ENCODE data around the gene ROPN1B. TPM values are rescaled to one million over a fixed set of nuclear protein-coding genes. Genes with fewer than 3 reads are reported as not detected.

Gene ROPN1B
- total RNA-seq, 1 donor from 2014 or later = not detected

DNA sequence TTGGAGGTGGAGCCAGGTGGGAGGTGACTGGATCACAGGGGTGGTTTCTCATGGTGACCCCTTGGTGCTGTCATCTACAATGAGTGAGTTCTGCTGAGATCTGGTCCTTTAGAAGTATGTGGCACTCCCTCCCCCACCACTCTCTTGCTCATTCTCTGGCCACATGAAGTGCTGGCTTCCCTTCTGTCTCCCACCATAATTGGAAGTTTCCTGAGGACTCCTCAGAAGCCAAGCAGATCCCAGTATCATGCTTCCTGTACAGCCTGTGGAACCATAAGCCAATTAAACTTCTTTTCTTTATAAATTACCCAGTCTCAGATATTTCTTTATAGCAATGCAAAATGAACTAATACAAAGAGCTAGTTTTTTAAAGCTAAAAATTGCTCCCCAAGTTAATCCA, 60.3 kb downstream of the ROPN1B start:
- Mint-ChIP-seq H3K4me1 (ENCODE audit: low read depth) (no peaks in the 10 kb centered on the region), H3K36me3 (ENCODE audit: insufficient read depth) (peaks cover 34% of the 10 kb centered on the region), H3K27me3 (no peaks in the 10 kb centered on the region), H3K9me3 (ENCODE audit: low read depth) (peaks cover 18% of the 10 kb centered on the region), H3K27ac (no peak overlapping the region), H3K4me3 (ENCODE audit: low read depth) (no peak overlapping the region)
- TF ChIP-seq, protein P1, sequence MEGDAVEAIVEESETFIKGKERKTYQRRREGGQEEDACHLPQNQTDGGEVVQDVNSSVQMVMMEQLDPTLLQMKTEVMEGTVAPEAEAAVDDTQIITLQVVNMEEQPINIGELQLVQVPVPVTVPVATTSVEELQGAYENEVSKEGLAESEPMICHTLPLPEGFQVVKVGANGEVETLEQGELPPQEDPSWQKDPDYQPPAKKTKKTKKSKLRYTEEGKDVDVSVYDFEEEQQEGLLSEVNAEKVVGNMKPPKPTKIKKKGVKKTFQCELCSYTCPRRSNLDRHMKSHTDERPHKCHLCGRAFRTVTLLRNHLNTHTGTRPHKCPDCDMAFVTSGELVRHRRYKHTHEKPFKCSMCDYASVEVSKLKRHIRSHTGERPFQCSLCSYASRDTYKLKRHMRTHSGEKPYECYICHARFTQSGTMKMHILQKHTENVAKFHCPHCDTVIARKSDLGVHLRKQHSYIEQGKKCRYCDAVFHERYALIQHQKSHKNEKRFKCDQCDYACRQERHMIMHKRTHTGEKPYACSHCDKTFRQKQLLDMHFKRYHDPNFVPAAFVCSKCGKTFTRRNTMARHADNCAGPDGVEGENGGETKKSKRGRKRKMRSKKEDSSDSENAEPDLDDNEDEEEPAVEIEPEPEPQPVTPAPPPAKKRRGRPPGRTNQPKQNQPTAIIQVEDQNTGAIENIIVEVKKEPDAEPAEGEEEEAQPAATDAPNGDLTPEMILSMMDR (IDR thresholded peaks at IDR 0.05; ENCODE audit: unreplicated experiment) = no peak
- no peak for DNase-seq (ENCODE audit: low spot score, unreplicated experiment)

GRCh38 chr3:126030455-126030854, 61.5 kb downstream of the ROPN1B start:
- Mint-ChIP-seq H3K36me3 (ENCODE audit: insufficient read depth) (peaks cover 31% of the 10 kb centered on the region), H3K4me1 (ENCODE audit: low read depth) (no peaks in the 10 kb centered on the region), H3K9me3 (ENCODE audit: low read depth) (peaks cover 18% of the 10 kb centered on the region), H3K27ac (no peak overlapping the region), H3K4me3 (ENCODE audit: low read depth) (no peak overlapping the region), H3K27me3 (no peaks in the 10 kb centered on the region)
- no peak for DNase-seq (ENCODE audit: low spot score, unreplicated experiment)
- TF ChIP-seq, protein P1 (IDR thresholded peaks at IDR 0.05; ENCODE audit: unreplicated experiment) = no peak

- Mint-ChIP-seq H3K27ac (no peak overlapping the region), H3K4me1 (ENCODE audit: low read depth) (no peaks in the 10 kb centered on the region), H3K36me3 (ENCODE audit: insufficient read depth) (peaks cover 34% of the 10 kb centered on the region), H3K4me3 (ENCODE audit: low read depth) (no peak overlapping the region), H3K9me3 (ENCODE audit: low read depth) (peaks cover 18% of the 10 kb centered on the region), H3K27me3 (no peaks in the 10 kb centered on the region)
- DNase-seq (ENCODE audit: low spot score, unreplicated experiment) = no peak
- TF ChIP-seq, protein P1 (IDR thresholded peaks at IDR 0.05; ENCODE audit: unreplicated experiment) = no peak
Measured at GRCh38 chr3:126031981-126032471, 63.0 kb downstream of the ROPN1B start.

Other genes starting within 250 kb of the ROPN1B start
- 51.1 and 62.4 TPM in 2 replicates for gene SLC41A3, start 114.9 kb downstream of the ROPN1B start, total RNA-seq
- 3.1 and 4.7 TPM in 2 replicates for gene ALDH1L1, start 211.4 kb downstream of the ROPN1B start, total RNA-seq